ENCODE data around the gene OLFML1. TPM values are rescaled to one million over a fixed set of nuclear protein-coding genes. Genes with fewer than 3 reads are reported as not detected.

OLFML1 gene
- total RNA-seq, 1 experiment from 2014 or later: not detected

DNA sequence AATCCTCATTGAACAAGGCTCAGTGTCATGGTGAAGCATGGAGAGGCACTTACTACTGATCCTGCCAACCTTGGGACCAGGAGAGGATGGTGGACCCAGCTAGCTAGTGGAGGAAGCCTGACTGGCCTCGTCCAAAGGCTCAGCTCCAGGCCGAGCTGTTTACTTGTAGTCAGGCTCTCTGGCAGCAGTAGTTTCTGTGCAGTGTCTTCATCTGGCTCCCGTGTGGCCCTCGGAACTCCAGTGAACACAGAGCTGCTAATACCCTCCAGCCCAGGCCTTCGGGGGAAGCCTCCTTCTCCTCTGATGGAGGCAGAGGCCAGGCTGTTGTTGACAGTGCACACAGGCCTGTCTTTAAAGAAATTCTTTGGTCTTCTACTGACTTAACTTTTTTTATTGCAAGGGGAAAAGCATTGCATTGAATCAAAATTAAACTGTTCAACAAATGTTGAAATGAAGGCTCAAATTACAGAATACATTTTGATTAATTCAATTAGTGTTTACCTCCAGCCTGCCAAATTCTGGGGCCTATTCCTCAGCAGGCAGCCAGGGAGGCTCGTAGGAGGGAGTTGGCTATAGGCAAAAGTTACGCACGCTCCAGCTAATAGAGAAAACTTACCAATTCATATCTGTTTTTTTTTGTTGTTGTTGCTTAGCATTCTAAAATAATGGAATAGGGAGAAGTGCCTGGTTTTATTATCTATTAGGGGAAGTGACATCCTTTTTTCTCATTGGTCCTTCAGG, 47.3 kb downstream of the OLFML1 start:
- no peak for DNase-seq (ENCODE audit: low spot score)

DNA sequence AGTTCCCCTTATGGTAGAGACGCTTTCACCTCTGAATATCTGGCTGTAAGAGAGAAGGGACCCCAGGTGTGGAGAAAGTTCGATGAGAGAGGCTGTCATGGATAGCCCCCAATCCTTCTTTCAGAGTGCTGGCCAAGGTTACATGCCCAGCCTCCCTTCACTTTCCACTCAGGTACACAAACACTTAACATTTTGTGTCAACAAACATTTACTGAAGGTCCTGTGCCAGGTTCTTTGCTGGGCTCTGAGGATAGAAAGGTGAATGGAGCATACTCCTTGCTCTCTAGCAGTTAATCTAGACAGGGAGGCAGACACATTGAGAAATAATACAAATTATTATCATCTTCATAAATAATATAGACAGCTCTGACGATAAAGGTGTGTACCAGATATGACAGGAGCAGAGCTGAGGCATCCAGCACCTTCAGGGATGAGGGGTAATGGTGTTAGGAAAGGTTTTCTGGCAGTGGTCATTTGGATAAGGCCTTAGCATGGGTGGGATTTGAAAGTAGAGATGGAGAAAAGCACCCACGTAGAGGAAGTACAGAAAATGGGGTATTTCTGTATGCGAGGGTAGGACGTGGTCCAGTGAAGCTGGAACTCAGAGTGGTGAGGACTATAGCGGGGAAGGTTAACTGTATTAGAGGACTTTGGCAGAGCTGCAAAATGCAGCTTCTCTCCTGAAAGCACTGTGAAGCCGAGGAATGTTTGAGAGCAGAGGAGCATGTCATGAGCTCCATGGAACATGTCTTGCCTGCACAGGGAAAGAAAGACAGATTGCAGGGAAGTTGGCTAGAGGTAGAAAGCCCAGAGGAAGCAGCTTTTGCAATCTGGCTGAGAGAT, 48.1 kb downstream of the OLFML1 start:
- DNase-seq (ENCODE audit: low spot score): no peak

DNA sequence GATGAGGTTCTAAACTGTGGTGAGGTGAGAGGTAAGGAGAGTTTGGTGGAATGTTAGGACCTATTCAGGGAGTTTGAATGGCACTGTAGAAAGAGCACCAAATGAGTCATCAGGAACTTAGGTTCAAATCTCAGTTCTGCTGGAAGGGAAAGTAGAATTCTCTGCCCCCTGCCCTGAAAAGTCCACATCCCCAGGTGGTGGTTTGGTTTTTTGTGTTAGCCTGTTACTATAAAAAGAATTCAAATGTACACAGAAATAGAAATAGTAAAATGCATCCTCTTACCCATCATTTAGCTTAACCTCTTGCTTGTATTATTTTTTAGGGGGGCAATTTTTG, 48.7 kb downstream of the OLFML1 start:
- DNase-seq (ENCODE audit: low spot score): no peak

DNA sequence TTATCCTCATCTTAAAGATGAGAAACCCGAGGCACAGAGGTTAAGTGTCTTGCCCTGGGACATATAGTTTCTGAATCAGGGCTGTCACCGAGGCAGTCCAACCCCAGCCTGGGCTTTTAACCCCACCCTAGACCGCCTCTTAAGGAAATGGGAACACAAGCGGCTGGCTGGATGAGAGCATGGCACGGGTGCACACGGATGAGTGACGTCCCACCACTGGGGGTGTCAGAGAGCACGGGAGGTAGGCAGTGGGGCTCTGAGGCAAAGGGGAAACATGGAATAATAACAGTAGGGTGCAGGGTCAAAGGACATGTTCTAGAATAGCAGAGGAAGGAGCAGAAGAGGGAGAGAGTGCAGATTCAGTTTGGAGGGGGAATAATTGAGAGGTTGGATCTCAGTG, 50.8 kb downstream of the OLFML1 start:
- no peak for DNase-seq (ENCODE audit: low spot score)

DNA sequence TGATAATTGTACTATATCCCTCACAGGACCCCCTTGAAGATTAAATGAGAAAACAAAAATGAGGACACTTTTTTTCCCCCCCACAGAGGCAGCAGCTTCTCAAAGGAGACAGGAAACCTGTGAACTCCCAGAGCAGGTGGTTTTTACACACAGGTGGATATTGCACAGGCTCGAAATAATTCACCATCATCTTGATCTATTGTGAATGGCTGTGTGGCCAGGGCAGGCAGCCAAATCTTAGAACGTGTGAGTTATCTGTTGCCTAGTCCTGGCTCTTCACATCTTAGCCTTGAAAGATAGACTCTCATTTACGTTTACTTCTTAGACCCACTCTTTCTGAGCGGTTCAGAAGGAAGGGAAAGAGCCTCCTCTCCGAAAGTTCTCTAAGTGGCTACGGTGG, 52.0 kb downstream of the OLFML1 start:
- DNase-seq (ENCODE audit: low spot score): no peak

DNA sequence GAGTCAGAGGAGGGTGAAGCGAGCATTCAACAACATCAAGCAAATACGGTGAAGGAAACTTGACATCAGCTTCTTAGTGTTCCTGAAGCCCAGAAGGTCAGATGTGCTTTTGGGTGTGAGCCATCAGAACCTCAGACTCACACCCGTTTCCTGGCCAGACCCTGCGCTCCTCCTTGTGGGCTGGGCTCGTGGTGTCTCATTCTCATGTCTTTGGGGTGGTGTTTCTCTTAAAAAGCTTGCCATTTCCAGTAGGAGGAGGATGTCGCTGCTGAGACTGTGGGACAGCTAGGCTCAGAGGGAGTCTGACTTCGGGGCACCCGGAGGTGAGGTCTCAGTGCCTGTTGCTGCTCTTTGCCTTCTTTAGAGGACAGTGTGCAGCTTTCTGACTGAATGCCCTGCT, 52.7 kb downstream of the OLFML1 start:
- no peak for DNase-seq (ENCODE audit: low spot score)

DNA sequence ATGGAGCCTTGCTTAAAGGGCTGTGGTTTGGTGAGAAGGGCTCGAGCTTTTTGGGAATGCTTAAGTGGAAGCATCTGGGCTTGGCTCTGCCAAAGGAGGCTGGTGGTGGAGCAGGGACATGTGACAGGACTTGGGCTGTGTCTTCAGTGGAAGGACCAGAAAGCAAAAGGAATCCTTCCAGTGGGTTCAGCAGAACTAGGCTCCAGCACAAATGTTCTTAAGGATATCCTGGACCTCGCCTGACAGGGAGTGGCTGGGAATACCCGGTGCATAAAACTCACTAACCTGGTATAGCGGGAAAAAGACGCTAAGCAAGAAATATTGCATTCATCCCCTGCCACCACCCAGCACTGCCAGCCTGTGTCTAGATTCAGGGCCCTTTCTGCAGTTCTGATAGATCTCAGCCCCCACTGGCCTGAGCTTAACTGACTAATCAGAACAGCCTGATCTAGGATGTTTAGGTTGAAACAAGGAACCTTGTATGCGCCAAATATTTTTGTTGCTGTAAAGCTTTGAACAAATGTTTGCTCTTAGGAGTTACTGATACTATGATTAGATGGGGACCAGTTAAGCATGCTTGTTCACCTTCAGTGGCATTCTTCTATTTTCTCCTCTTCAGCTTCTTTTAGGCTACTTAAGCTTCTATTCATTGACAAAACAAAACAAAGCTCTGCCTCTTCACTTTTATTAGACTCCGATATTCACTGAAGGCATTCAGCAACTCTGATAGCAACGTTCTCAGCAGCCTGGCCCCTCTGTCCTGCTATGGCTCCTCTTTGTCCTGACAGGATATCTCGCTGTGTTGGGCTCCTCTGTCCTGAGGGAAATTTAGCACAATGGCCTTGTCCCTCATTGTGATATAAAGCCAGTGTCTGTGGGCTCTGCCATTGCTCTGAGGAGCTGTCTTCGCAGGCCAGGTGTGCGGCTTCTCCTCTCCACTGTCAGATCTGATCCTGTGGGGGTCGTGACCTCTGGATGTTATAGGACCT, 53.5 kb downstream of the OLFML1 start:
- no peak for DNase-seq (ENCODE audit: low spot score)

DNA sequence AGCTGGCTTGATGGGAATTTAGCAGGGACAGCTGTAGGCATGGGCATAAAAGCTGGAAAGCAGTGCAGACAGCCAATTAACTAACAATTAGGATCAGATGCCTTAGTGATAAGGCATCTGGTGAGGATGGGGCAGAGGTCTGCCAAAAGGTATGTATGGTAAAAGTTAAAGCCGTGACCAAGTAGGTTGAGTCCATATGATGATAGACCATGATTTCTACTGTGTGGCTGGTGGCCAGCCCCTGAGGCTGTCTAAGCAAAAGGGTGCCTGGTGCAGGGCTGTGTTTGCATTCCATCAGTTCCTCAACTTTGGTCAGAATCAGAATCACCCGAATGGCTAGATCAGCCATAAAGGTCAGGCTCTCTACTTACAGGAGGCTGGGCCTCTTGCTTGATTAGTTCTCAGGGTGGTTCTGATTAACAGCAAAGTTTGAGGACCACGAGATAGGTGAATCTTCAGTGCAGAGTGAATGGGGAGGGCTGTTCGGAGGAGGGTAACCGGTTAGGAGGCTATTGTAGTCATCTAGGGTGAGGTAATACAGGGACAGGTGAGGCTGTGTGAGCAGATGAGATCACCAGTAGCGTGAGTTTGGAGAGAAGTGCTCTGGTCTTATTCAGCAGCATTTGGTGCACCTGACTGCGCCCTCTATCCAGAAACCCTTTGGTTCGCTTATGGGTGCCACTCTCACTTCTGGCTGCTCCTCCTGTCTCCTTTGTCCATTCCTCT, 55.7 kb downstream of the OLFML1 start:
- DNase-seq (ENCODE audit: low spot score): no peak

DNA sequence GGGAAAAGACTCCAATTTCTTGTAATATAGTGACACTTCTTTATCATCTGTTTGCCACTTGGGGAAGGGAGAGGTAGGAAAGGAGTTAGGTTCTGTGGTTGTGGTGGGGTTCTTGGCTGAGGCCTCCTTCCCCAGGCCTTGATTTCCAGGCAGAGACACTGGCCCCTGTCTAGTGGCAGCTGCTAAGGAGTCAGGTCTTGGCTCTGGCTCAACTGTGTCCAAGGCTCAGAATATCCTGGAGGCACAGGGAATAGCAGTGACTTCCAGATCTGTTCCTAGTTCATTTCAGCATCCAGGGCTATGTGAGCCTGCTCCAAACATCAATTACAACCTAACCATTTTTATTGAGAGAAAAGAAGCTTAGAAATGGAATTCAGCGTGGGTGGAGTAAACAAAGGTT, 58.0 kb downstream of the OLFML1 start:
- no peak for DNase-seq (ENCODE audit: low spot score)

DNA sequence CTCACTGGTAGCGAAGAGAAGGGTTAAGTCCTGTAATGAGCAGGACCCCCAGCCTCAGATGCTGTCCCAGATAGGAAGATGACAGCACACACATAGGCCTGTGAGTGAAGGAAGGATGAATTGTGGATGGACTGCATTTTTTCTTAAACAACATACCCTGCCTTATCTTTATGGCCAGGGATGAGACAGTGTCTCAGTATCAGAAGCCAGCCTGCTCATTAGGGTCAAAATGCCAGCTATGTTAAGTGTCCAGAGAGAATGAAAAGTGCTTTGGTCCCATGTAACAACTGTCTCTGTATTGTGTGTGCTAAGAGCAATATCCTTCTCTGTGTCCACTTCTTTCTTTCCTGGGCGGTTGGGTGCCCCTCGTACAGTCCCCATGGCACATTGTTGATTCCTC, 58.7 kb downstream of the OLFML1 start:
- no peak for DNase-seq (ENCODE audit: low spot score)

DNA sequence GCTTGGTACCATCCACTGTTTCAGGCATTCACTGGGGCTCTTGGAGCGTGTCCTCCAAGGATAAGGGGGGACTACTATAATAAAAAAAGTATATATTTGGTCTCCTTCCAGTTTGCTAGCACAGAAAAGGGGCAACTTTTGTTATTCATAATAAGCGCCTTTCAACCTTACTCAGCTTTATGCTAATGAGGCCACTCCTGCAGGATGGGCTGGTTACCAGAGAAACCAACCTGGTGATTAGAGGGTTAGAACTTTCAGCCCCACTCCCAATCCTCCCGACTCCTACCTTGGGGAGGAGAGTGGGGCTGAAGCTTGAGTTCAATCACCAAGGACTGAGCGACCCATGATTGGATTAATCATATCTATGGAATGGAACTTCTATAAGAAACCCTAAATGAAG, 60.3 kb downstream of the OLFML1 start:
- DNase-seq (ENCODE audit: low spot score): no peak

DNA sequence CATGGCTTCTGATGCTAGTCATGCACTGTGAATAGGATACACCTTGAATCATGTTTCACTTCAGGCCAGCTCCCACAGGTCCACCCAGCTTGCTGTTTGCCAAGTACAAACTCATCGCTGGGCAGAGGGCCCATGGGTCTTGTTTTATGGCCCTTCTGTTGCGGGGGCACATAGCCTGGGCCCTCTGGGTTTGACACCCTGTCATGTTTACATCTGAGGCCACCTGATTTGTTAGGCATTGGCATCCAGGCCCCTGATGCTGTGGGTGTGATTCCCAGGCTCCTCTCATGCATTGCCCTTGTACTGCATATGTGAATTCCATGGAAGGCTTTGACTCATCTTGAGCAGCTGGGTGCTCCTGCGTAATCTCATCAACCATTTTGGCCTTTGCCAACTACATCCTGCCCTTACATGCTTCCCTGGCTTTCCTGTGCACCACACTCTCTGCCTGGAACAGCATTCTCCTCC, 61.1 kb downstream of the OLFML1 start:
- no peak for DNase-seq (ENCODE audit: low spot score)

DNA sequence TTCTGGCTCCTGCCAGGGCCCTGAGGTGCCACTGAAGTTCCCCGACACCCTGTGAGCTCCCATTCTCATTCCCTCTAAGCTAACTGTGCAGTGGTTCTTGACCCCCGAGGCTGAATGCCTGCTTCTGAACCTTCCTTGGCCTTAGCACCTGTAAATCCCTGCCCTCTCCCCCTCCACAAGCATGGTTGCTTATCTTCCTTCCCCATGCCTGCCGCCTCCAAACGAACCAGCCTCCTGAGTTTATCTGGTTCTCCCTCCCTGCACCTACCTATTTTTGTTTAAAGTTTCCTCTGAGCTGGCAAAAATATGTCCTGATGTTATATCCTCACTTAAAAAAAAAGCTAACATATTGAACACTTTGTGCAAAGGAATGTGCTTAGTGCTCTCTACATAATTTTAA, 62.4 kb downstream of the OLFML1 start:
- no peak for DNase-seq (ENCODE audit: low spot score)

DNA sequence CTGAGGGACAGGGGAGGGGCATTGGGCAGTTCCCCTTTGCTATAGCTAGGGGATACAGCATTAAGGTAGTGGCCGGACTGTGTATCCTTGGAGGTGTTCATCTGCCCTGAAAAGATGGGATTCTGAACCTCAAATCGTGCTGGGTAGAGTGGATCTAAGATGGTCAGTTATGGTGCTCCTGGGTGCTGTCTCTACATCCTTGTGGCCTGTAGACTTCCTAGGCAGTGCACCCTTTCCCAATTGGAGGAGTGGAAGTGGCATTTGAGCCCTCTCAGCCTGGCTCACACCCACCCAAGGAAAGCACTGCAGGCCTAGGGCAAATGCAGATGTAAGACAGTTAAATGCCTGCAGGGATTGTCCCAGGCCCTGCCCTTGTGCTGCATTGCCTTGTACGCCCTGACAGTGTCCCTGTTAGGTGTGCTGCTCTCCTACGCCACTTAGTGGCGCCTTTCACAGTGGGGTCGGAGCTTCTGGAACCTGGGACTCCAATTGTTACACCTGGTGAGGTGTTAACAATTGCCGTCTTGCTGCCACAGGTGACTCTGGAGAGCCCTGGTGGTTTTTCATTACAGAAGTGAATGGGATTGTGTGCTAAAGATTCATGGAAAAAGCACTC, 63.5 kb downstream of the OLFML1 start:
- DNase-seq (ENCODE audit: low spot score): no peak

DNA sequence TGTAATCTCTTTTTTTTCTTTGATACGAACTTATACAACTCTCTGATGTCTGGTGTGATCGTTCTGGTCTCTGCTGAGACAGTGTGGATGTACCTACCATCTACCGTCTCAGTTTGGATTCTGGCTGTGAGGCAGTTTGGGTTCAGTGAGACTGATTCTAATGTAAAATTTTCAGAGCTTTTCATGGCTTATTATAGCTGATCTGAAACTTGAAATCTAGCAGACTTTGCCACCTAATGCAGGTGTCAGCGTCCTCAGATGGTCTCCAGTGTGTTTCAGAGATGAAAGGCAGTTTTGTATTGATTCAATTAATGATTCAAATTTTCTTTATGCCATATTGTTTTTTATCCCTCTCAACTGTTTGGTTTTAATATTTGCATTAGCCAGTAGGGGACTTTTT, 64.4 kb downstream of the OLFML1 start:
- DNase-seq (ENCODE audit: low spot score): no peak

DNA sequence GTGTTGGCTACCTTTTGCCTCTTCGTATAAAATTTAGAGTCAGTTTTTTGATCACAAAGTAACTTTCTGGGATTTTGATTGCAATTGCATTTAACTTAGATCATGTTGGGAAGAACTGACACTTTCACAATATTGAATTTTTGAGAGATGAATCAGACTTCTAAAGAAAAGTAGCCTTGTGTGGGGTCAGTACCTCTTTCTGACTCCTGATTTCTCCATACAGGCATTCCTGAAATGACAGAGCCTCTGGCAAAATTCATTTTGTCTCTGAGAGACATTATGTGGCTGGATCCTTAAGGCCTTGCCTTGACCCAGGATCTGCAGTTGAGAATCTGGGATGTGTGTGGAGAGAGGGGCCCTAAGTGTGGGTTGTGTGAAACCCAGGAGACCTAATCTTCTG, 66.3 kb downstream of the OLFML1 start:
- DNase-seq (ENCODE audit: low spot score): no peak

DNA sequence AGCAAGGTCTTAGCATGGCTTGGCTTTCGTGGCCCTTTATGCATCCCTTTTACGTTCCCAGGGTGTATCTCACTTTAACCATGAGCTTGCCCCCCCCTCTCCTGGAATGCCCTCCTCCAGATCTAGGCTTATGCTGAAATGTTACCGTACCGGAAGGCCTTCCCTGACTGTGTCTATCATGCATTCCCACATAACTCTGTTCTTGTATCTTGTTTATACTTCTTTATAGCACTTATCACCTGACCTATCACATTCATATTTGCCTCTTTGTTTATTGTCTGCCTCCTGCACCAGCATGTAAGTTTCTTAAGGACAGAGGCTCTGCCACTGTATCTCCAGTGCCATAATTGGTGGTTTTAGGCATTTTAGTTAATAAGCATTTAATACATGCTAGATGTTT, 67.4 kb downstream of the OLFML1 start:
- no peak for DNase-seq (ENCODE audit: low spot score)

DNA sequence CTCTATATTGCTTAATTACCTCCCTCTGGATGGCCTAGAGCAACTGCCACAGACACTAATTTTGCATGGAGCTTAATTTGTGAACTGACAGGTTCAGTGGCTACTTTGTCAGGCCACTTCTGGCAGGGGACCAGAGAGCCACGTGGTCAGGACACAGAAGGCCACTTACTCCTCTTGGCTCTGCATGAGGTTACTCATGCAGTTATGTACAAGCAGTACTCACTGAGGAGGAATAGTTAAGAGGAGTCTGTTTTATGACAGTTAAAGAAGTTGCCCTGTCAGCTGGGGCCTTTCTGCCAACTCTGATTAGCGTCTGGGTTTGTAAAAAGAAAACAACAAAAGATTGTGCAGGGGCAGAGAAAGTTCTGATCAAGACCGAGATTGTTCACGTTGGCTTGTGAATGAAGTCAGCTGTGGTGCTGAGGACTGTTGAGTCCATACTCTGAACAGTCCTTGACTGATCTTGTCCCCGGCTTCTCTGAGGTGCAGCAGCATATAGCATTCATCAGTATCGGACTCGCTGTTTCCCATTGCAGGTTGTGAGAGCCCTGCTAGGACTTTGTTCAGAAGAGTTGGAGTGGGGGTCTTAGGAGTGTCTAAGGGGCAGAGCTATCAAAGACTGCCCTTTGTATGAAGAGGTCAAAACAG, 69.9 kb downstream of the OLFML1 start:
- no peak for DNase-seq (ENCODE audit: low spot score)

DNA sequence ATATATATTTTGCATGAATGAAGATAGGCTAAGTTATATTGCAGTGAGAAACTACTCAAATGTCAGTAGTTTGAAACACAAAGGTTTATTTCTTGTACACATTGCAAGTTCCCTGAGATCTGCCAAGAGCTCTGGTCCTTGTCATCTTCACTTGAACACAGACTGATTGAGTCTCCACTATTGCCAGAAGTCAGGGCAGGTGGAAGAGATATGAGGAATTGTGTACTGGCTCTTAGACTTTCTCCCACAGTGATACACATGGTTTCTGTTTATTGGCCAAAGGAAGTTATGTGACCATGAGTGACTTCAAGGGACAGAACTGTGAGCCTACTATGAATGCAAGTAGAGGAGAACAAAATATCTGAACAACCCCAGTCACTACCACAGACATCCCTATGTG, 72.7 kb downstream of the OLFML1 start:
- DNase-seq (ENCODE audit: low spot score): no peak

Data from A172 (cell line).